HepG2 (cell line): ENCODE results near the gene SH2D1B. TPM values are rescaled to one million over a fixed set of nuclear protein-coding genes. Genes with fewer than 3 reads are reported as not detected.

Source experiments
- KDM6A ChIP-seq: IDR thresholded peaks from 2 replicates; pipeline ENCODE4 v1.6.1; 2016; ENCODE audit warnings: low read depth
- MIER2 ChIP-seq: IDR thresholded peaks from 2 replicates; pipeline ENCODE4 v1.6.1; 2016; ENCODE audit warnings: missing biosample characterization, missing genetic modification reagents
- SALL1 ChIP-seq: sonication (generic); formaldehyde crosslinking; IDR thresholded peaks from 2 replicates; pipeline ENCODE4 v1.8.0; 2022; ENCODE audit warnings: mild to moderate bottlenecking, missing genetic modification reagents
- ZNF264 ChIP-seq: sonication (generic); formaldehyde crosslinking; IDR thresholded peaks from 2 replicates; pipeline ENCODE4 v1.4.0; 2020; ENCODE audit warnings: missing genetic modification reagents
- ZNF83 ChIP-seq: sonication (generic); formaldehyde crosslinking; IDR thresholded peaks from 2 replicates; pipeline ENCODE4 v1.4.0; 2020; ENCODE audit warnings: missing genetic modification reagents, mild to moderate bottlenecking, borderline replicate concordance
- polyA plus RNA-seq, 8 experiments: library from polyadenylated mRNA; depleted of rRNA in 3 of 8; stranded (reverse) in 7 of 8; unstranded in 1 of 8; fragments of >200 nt; fragmentation: Illumina TruSeq in 4 of 8; extraction: Trizol in 4 of 8; gene quantifications; 2 replicates each; pipeline versions ENCODE4 v1.2.1 to v1.2.3, GENCODE V29; 2011 to 2016; ENCODE audit warnings: low read depth in 4 of 8, missing spikeins in 1 of 8, mixed read lengths in 1 of 8; ENCODE audit not compliant: insufficient read depth in 1 of 8
- total RNA-seq, 5 experiments: library from RNA; depleted of rRNA; stranded (reverse); fragments of >200 nt; fragmentation: Illumina TruSeq; extraction: Trizol; gene quantifications; 2 replicates each; pipeline ENCODE4 v1.2.3, GENCODE V29; 2016; ENCODE audit warnings: low read depth in 1 of 5
- TF ChIP-seq, protein P1 (sequence below): sonication (generic); formaldehyde crosslinking; IDR thresholded peaks from 2 replicates; pipeline ENCODE4 v1.5.1; 2020; ENCODE audit warnings: mild to moderate bottlenecking, missing genetic modification reagents, moderate library complexity
- TF ChIP-seq, protein P2 (sequence below): sonication (generic); formaldehyde crosslinking; IDR thresholded peaks from 2 replicates; pipeline ENCODE4 v1.5.0; 2020; ENCODE audit warnings: missing genetic modification reagents
- TF ChIP-seq, protein P3 (sequence below): IDR thresholded peaks from 2 replicates; pipeline ENCODE4 v1.4.0; 2020; ENCODE audit warnings: mild to moderate bottlenecking, missing genetic modification reagents

SH2D1B gene
- total and polyA plus RNA-seq, 2 of the 13 experiments (the other 11 are each of a cell fraction or from before 2014, with no cell fraction given) = not detected

DNA sequence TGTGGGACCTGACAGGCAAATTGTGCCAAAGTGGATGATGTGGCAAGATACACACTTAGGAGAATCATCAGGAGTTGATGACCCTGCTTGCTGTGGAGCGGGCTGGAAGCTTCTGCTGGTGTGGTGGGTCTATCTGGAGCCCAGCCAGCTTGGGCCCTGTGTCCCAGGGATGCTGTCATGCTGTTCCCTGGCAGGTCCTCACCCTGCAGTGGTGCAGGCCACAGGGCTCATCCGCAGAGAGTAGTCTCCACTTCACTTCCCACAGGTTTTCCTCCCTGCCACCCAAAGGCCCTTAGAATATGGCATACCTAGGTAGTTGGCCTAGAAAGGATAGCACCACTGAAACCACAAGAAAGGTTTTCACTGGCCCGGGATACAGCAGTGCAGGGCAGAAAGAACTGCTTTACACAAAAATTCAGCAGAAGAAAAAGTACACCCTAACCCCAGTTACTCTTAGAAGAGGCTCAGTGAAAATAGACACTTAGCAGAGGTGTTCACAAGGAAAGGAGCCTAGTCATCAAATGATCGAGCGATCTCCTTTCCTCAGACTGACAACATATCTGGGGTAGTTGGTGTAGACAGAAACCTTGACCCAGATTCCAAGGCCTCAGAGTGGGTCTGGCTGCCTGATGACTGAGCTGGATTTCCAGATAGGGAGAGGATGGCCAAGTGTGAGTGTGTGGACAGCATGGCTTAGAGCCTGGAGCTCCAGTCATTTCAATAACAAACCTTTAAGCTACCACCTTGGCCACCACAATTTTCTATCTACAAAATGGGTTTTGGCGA lies 31.7 kb downstream of the SH2D1B start (continued):
- TF ChIP-seq, protein P1, sequence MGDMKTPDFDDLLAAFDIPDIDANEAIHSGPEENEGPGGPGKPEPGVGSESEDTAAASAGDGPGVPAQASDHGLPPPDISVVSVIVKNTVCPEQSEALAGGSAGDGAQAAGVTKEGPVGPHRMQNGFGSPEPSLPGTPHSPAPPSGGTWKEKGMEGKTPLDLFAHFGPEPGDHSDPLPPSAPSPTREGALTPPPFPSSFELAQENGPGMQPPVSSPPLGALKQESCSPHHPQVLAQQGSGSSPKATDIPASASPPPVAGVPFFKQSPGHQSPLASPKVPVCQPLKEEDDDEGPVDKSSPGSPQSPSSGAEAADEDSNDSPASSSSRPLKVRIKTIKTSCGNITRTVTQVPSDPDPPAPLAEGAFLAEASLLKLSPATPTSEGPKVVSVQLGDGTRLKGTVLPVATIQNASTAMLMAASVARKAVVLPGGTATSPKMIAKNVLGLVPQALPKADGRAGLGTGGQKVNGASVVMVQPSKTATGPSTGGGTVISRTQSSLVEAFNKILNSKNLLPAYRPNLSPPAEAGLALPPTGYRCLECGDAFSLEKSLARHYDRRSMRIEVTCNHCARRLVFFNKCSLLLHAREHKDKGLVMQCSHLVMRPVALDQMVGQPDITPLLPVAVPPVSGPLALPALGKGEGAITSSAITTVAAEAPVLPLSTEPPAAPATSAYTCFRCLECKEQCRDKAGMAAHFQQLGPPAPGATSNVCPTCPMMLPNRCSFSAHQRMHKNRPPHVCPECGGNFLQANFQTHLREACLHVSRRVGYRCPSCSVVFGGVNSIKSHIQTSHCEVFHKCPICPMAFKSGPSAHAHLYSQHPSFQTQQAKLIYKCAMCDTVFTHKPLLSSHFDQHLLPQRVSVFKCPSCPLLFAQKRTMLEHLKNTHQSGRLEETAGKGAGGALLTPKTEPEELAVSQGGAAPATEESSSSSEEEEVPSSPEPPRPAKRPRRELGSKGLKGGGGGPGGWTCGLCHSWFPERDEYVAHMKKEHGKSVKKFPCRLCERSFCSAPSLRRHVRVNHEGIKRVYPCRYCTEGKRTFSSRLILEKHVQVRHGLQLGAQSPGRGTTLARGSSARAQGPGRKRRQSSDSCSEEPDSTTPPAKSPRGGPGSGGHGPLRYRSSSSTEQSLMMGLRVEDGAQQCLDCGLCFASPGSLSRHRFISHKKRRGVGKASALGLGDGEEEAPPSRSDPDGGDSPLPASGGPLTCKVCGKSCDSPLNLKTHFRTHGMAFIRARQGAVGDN (CRISPR knock-in tag) = no peak
- no peak for TF ChIP-seq MIER2 (CRISPR knock-in tag)
- TF ChIP-seq KDM6A (CRISPR knock-in tag) = no peak
- TF ChIP-seq, protein P2, sequence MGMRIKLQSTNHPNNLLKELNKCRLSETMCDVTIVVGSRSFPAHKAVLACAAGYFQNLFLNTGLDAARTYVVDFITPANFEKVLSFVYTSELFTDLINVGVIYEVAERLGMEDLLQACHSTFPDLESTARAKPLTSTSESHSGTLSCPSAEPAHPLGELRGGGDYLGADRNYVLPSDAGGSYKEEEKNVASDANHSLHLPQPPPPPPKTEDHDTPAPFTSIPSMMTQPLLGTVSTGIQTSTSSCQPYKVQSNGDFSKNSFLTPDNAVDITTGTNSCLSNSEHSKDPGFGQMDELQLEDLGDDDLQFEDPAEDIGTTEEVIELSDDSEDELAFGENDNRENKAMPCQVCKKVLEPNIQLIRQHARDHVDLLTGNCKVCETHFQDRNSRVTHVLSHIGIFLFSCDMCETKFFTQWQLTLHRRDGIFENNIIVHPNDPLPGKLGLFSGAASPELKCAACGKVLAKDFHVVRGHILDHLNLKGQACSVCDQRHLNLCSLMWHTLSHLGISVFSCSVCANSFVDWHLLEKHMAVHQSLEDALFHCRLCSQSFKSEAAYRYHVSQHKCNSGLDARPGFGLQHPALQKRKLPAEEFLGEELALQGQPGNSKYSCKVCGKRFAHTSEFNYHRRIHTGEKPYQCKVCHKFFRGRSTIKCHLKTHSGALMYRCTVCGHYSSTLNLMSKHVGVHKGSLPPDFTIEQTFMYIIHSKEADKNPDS (CRISPR knock-in tag) = no peak
- no peak for TF ChIP-seq ZNF83 (CRISPR knock-in tag)
- TF ChIP-seq SALL1 (CRISPR knock-in tag) = no peak
- TF ChIP-seq ZNF264 = no peak
- TF ChIP-seq, protein P3, sequence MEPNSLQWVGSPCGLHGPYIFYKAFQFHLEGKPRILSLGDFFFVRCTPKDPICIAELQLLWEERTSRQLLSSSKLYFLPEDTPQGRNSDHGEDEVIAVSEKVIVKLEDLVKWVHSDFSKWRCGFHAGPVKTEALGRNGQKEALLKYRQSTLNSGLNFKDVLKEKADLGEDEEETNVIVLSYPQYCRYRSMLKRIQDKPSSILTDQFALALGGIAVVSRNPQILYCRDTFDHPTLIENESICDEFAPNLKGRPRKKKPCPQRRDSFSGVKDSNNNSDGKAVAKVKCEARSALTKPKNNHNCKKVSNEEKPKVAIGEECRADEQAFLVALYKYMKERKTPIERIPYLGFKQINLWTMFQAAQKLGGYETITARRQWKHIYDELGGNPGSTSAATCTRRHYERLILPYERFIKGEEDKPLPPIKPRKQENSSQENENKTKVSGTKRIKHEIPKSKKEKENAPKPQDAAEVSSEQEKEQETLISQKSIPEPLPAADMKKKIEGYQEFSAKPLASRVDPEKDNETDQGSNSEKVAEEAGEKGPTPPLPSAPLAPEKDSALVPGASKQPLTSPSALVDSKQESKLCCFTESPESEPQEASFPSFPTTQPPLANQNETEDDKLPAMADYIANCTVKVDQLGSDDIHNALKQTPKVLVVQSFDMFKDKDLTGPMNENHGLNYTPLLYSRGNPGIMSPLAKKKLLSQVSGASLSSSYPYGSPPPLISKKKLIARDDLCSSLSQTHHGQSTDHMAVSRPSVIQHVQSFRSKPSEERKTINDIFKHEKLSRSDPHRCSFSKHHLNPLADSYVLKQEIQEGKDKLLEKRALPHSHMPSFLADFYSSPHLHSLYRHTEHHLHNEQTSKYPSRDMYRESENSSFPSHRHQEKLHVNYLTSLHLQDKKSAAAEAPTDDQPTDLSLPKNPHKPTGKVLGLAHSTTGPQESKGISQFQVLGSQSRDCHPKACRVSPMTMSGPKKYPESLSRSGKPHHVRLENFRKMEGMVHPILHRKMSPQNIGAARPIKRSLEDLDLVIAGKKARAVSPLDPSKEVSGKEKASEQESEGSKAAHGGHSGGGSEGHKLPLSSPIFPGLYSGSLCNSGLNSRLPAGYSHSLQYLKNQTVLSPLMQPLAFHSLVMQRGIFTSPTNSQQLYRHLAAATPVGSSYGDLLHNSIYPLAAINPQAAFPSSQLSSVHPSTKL (CRISPR knock-in tag) = no peak
- TF ChIP-seq, all 625 proteins: peak for 0
